HAP-1 (cell line): ENCODE results near the gene PEX16.

Experiments
- DNase-seq, 2 experiments: peaks; one replicate each; pipeline ENCODE4 v3.0.0-alpha.2; 2016 to 2020; ENCODE audit warnings: low spot score in 2 of 2
- H3K27me3 ChIP-seq: fragments of 250-450 bp; sonication (Bioruptor Pico); 2 replicates; pipeline ENCODE4 v1.5.1; 2020; ENCODE audit warnings: low read depth, mild to moderate bottlenecking, moderate library complexity
- H3K36me3 ChIP-seq: fragments of 250-450 bp; sonication (Bioruptor Pico); replicated peaks from 2 replicates; pipeline ENCODE4 v1.5.1; 2020; ENCODE audit warnings: mild to moderate bottlenecking
- H3K4me1 ChIP-seq: fragments of 250-450 bp; sonication (Bioruptor Pico); 2 replicates; pipeline ENCODE4 v1.5.1; 2020; ENCODE audit warnings: mild to moderate bottlenecking
- H3K4me3 ChIP-seq: fragments of 250-450 bp; sonication (Bioruptor Pico); 2 replicates; pipeline ENCODE4 v1.5.1; 2020; ENCODE audit warnings: mild to moderate bottlenecking, moderate library complexity
- H3K9me3 ChIP-seq: fragments of 250-450 bp; sonication (Bioruptor Pico); 2 replicates; pipeline ENCODE4 v1.5.1; 2020; ENCODE audit warnings: mild to moderate bottlenecking, moderate library complexity
- in situ Hi-C: fragments of 300-500 bp; cut with MboI; formaldehyde crosslinking; loops from 3 replicates; pipeline ENCODE4 v1.14.3; 2020; ENCODE audit warnings: low sequenced_read_pairs, inconsistent platforms, mixed read lengths

The PEX16 gene

DNA sequence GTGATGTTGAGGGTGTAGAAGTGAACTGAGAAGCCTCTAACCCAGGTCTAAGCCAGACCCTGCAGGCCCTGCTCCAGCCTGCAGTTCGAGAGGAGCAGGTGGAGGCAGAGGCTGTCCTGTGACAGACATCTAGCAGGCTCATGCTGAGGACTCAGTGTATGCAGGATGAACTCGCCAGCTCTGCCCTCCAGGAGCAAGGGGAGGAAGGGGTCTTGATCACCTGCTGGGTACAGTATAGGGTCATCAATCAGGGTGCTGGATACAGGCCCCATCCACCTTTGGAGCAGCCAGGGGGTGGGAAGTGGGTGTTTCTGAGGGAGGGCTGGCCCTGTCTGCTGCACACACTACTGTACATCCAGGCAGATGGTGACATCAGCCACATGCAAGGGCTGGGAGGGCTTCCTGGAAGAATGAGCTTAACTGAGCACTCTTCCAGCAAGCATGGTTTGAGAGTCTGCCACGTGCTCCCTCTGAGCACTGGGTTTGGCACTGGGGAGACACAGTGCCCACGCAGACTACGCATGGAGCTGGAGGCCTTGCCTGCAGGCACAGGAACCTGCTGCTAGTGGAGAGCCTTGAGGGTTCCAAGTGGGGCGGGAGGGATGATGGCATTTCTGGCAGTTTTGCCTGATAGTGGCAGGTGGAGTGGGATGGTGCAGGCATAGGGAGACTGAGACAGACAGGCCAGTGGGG is 23.0 kb downstream of the PEX16 start:
- in situ Hi-C loops, result no loop called here
- no peak for DNase-seq

DNA sequence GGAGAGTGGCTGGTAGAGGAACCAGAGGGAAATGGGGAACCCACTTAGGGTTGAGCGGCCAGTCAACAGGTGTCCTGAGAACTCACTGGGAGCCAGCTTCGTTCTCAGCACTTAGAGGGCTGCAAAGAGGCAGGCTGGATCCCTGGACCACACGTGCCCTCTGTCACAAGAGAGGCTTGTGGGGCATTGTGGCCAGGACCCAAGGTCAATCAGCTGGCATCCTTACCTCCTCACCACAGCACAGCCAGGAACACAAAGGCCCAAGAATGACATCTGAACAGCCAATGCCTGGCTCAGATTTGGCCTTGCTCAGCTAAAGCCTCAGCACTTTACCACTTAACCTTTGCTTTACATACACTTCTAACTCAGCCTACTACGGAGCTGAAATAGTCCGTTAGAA is 24.8 kb downstream of the PEX16 start:
- no peaks in the 10 kb centered on the region for H3K36me3 ChIP-seq
- in situ Hi-C loops, result no loop called here
- H3K9me3 ChIP-seq, result no peaks in the 10 kb centered on the region
- no peaks in the 10 kb centered on the region for H3K27me3 ChIP-seq
- no peak for DNase-seq
- H3K4me1 ChIP-seq, result no peaks in the 10 kb centered on the region
- no peak overlapping the region for H3K4me3 ChIP-seq

More for the DNA sequence above, 23.0 kb downstream of the PEX16 start:
- Histone ChIP-seq H3K27me3 (no peaks in the 10 kb centered on the region), H3K4me1 (peaks cover 6% of the 10 kb centered on the region), H3K4me3 (no peak overlapping the region), H3K36me3 (no peaks in the 10 kb centered on the region), H3K9me3 (no peaks in the 10 kb centered on the region)

DNA sequence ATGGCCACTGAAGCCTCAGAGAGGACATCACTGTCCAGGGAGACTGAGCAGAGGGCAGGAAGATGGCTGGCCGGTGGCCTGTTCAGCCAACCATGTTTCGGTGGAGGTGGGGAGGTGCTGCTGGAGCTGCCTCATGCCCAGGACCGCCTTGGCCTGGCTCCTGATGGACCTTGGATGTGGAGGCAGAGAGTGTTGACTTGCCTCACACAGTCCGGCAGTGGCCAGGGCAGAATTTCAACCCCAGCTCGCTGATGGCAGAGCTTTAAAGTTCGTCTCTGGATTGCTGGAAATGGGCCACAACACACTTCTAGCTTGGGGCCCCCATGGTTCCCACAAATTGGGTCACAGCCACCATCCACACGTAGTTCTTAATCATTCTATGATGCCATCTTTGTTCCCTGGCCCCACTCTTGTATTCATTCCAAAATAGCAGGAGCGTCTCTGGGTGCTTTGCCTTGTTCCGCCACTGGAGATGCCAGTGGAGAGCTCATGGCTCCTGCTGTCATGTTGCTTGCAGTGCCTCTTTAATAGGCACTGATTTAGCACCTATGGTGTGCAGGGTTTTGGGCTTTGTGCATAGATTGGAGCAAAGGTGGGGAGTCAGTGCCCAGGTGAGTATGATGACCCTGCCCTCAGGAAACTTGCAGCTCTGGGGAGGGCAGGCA is 26.7 kb downstream of the PEX16 start:
- H3K27me3 ChIP-seq, result no peaks in the 10 kb centered on the region
- DNase-seq, result no peak

GRCh38 chr11:45889966-45890365 is 27.7 kb downstream of the PEX16 start:
- Histone ChIP-seq H3K36me3 (no peaks in the 10 kb centered on the region), H3K9me3 (no peaks in the 10 kb centered on the region), H3K4me3 (no peak overlapping the region), H3K4me1 (no peaks in the 10 kb centered on the region; the same call in 1 of the 2 replicates), H3K27me3 (no peaks in the 10 kb centered on the region)
- in situ Hi-C loops, result no loop called here
- no peak for DNase-seq

More for the DNA sequence above, 26.7 kb downstream of the PEX16 start:
- no peaks in the 10 kb centered on the region for H3K4me1 ChIP-seq
- H3K36me3 ChIP-seq, result no peaks in the 10 kb centered on the region
- in situ Hi-C loops, result no loop called here
- H3K9me3 ChIP-seq, result no peaks in the 10 kb centered on the region
- no peak overlapping the region for H3K4me3 ChIP-seq

GRCh38 chr11:45889555-45889954 is 28.1 kb downstream of the PEX16 start:
- Histone ChIP-seq H3K9me3 (no peaks in the 10 kb centered on the region), H3K27me3 (no peaks in the 10 kb centered on the region), H3K4me1 (no peaks in the 10 kb centered on the region; the same call in 1 of the 2 replicates), H3K4me3 (no peak overlapping the region), H3K36me3 (no peaks in the 10 kb centered on the region)
- in situ Hi-C loops, result no loop called here
- DNase-seq, result no peak

DNA sequence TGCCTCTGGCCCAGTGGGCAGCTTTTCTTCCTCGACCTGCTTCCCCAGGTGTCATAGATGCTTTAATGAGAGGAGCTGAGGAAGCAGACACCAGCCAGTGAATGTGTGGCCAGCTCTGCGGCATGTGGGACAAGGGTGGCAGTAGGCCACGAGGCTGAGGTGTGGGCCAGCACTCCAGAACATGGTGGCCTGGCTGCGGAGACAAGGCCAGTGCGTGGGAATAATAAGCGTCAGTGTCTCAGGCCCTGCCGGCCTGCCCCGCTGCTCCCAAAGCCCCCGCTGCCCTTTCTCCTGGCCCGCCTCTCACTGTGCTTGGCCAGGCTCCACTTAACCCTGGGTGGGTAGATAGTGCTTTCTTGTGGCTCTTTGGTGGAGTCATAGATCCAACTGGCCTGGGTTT is 30.1 kb downstream of the PEX16 start:
- H3K36me3 ChIP-seq, result no peaks in the 10 kb centered on the region
- H3K4me3 ChIP-seq, result no peak overlapping the region
- no peaks in the 10 kb centered on the region for H3K27me3 ChIP-seq
- H3K9me3 ChIP-seq, result no peaks in the 10 kb centered on the region
- H3K4me1 ChIP-seq, result no peaks in the 10 kb centered on the region; the same call in 1 of the 2 replicates
- in situ Hi-C loops, result no loop called here
- DNase-seq, result no peak

GRCh38 chr11:45886816-45887520 is 30.7 kb downstream of the PEX16 start:
- Histone ChIP-seq H3K4me3 (no peak overlapping the region), H3K4me1 (no peaks in the 10 kb centered on the region; the same call in 1 of the 2 replicates), H3K36me3 (peaks cover under 1% of the 10 kb centered on the region; the same call in 1 of the 2 replicates), H3K27me3 (no peaks in the 10 kb centered on the region), H3K9me3 (no peaks in the 10 kb centered on the region)
- no peak for DNase-seq
- in situ Hi-C loops, result no loop called here

- no peaks in the 10 kb centered on the region for H3K27me3 ChIP-seq
- peak overlapping the region; percentile 38 for H3K4me3 ChIP-seq
- peaks cover 5% of the 10 kb centered on the region; the same call in 1 of the 2 replicates for H3K36me3 ChIP-seq
- no peak for DNase-seq
- H3K4me1 ChIP-seq, result no peaks in the 10 kb centered on the region; the same call in 1 of the 2 replicates
- H3K9me3 ChIP-seq, result no peaks in the 10 kb centered on the region
- in situ Hi-C loops, result no loop called here
Measured at GRCh38 chr11:45885921-45886721, 31.6 kb downstream of the PEX16 start.

DNA sequence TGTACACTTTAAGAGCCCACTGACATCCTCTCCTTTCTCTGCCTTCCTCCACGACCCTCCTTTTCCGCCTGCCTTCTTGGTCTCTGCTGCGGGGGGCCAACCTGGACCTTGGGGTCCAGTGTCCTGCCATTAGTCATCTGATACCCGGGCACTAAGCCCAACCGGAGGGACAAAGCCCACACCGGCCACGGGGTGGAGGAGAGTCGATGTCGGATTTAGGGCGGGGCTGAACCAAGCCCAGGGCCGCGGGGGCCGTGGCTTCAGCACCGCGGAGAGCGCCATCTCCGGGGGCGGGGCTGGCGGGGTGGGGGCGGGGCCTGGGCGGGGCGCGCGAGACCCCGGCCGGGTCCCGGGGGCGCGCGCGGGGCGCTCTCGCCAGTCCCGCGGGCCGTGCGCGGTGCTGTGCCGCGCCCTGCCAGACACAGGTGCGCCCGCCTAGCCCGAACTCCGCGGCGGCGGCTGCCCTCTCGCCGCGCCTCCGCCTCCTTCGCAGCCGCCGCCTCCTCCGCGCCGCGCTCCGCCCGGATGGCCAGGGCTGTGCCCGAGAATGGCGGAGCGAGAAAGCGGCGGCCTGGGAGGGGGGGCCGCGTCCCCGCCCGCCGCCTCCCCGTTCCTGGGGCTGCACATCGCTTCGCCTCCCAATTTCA is 32.3 kb downstream of the PEX16 start, which contains the start of gene MAPK8IP1:
MAPK8IP1 (plus strand) TSS at position 378 of the 647 bp plus-strand sequence; CDS start at position 548, 170 bp downstream.
- Histone ChIP-seq H3K4me1 (no peaks in the 10 kb centered on the region; the same call in 1 of the 2 replicates), H3K36me3 (peaks cover 5% of the 10 kb centered on the region; the same call in 1 of the 2 replicates), H3K27me3 (no peaks in the 10 kb centered on the region), H3K9me3 (no peaks in the 10 kb centered on the region), H3K4me3 (peak within 1 kb of the TSS; percentile 38)
- in situ Hi-C loops, result no loop called here
- peak; percentile 52 to 78 for DNase-seq

- DNase-seq, result no peak
- Histone ChIP-seq H3K36me3 (peaks cover 5% of the 10 kb centered on the region; the same call in 1 of the 2 replicates), H3K4me1 (no peaks in the 10 kb centered on the region; the same call in 1 of the 2 replicates), H3K27me3 (no peaks in the 10 kb centered on the region), H3K9me3 (no peaks in the 10 kb centered on the region), H3K4me3 (0 out of 2 replicates have a peak overlapping the region, but pooled peaks have one; percentile 8)
- in situ Hi-C loops, result no loop called here
Measured at GRCh38 chr11:45884596-45885185, 33.0 kb downstream of the PEX16 start.

DNA sequence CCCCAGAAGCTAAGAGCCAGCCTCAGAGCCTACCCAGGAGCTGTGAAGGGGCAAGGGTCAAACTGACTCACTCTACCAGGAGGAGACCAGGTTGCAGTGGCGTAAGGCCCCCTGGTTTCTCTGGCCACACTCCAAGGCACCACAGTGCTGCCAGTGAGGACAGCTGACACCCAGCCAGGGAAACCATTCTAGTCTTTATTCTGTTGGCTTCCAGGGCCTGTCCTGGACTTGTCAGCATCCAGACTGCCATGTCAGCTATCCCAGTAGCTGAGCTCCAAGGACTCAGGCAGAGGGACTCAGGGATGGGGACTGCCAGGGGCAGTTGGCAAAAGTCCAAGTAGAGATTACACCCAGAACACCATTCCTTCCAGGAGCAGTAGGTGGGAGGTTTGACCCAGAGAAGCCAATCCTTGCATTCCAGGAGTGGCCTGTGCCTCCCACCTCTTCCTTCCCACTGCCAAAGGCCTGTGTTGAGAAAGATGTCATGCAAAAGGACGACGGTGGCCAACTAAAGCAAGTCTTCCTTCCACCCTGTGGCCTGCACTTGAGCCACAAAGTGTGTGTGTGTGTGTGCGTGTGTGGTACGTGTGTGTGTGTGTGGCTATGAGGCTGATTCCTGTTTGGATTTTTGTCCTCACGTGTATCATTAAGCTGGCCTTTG is 35.8 kb downstream of the PEX16 start:
- Histone ChIP-seq H3K9me3 (no peaks in the 10 kb centered on the region), H3K27me3 (no peaks in the 10 kb centered on the region), H3K36me3 (peaks cover 13% of the 10 kb centered on the region), H3K4me3 (no peak overlapping the region), H3K4me1 (no peaks in the 10 kb centered on the region; the same call in 1 of the 2 replicates)
- no peak for DNase-seq
- in situ Hi-C loops, result no loop called here
